Osteocyte (in vitro differentiated cells): ENCODE data around the gene TPMT. TPM values are rescaled to one million over a fixed set of nuclear protein-coding genes. Genes with fewer than 3 reads are reported as not detected.

Experiments used
- DNase-seq: peaks from one replicate; pipeline ENCODE4 v3.0.0; 2021; ENCODE audit warnings: mixed read lengths; ENCODE audit not compliant: unreplicated experiment; ENCODE audit errors: extremely low spot score
- H3K27ac Mint-ChIP-seq: one replicate; pipeline ENCODE4 v1.8.0; 2021; ENCODE audit warnings: mild to moderate bottlenecking, mixed read lengths; ENCODE audit not compliant: unreplicated experiment
- H3K27me3 Mint-ChIP-seq: one replicate; pipeline ENCODE4 v1.8.0; 2021; ENCODE audit warnings: mixed read lengths; ENCODE audit not compliant: unreplicated experiment
- H3K36me3 Mint-ChIP-seq: one replicate; pipeline ENCODE4 v1.8.0; 2021; ENCODE audit warnings: mixed read lengths; ENCODE audit not compliant: unreplicated experiment
- H3K4me1 Mint-ChIP-seq: one replicate; pipeline ENCODE4 v1.8.0; 2021; ENCODE audit warnings: mixed read lengths; ENCODE audit not compliant: unreplicated experiment
- H3K4me3 Mint-ChIP-seq: one replicate; pipeline ENCODE4 v1.8.0; 2021; ENCODE audit warnings: mild to moderate bottlenecking, moderate library complexity, mixed read lengths; ENCODE audit not compliant: unreplicated experiment
- H3K9me3 Mint-ChIP-seq: one replicate; pipeline ENCODE4 v1.8.0; 2021; ENCODE audit warnings: mixed read lengths; ENCODE audit not compliant: unreplicated experiment
- CTCF ChIP-seq: fragments of 200-600 bp; sonication (generic); IDR thresholded peaks from 2 replicates; pipeline ENCODE4 v1.5.0; 2021; ENCODE audit warnings: antibody characterized with exemption, mild to moderate bottlenecking, moderate library complexity
- total RNA-seq: library from RNA; stranded (reverse); gene quantifications from 2 replicates; pipeline ENCODE4 v1.2.1, GENCODE V29; 2021

TPMT gene
- total RNA-seq, 1 donor from 2014 or later, result 5.1 TPM

- DNase-seq, result no peak
- no peaks in the 10 kb centered on the region for H3K9me3 Mint-ChIP-seq
- no peak overlapping the region for H3K4me3 Mint-ChIP-seq
- no peak overlapping the region for H3K27ac Mint-ChIP-seq
- TF ChIP-seq CTCF, result no peak
- H3K4me1 Mint-ChIP-seq, result peaks cover 7% of the 10 kb centered on the region
- H3K27me3 Mint-ChIP-seq, result no peaks in the 10 kb centered on the region
- H3K36me3 Mint-ChIP-seq, result peaks cover 24% of the 10 kb centered on the region
These were observed 13.4 kb upstream of the TPMT start for GRCh38 chr6:18168264-18168663.

DNA sequence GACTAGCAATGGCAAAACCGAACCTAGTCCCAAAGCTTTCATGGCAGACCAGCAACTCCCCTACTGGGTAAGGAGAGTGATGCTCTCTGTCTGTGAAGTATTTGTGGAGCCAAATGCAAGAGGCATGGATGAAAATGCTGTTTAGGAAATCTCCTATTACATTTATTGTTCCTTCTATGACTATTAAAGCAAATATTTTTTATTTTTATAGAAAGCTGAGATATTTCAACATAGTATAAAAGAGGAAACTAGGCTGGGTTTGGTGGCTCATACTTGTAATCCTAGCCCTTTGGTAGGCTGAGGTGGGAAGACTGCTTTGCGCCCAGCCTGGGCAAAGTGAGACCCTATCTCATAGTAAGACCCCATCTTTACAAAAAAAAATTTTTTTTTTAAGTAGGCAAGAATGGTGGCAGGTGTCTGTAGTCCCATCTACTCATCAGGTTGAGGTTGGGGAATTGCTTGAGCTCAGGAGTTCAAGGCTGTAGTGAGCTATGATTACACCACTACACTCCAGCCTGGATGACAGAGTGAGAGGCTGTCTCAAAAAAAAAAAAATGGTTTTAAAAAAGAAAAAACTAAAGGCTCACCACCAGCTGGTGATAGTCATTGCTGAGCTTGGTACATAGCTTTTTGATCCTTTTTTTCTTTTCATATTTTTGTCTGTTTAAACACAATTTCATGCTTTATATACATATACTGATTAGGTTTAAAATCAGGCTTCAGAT lies 11.6 kb upstream of the TPMT start:
- Mint-ChIP-seq H3K9me3 (no peaks in the 10 kb centered on the region), H3K27me3 (no peaks in the 10 kb centered on the region), H3K4me3 (no peak overlapping the region), H3K27ac (no peak overlapping the region), H3K4me1 (peaks cover 7% of the 10 kb centered on the region), H3K36me3 (peaks cover 34% of the 10 kb centered on the region)
- no peak for DNase-seq
- TF ChIP-seq CTCF, result no peak

- DNase-seq, result no peak
- H3K27ac Mint-ChIP-seq, result no peak overlapping the region
These were observed 10.9 kb upstream of the TPMT start for GRCh38 chr6:18165751-18166150.

GRCh38 chr6:18162401-18162800 lies 7.5 kb upstream of the TPMT start:
- Mint-ChIP-seq H3K27ac (no peak overlapping the region), H3K9me3 (no peaks in the 10 kb centered on the region)

More at GRCh38 chr6:18165751-18166150, 10.9 kb upstream of the TPMT start:
- no peak overlapping the region for H3K4me3 Mint-ChIP-seq
- no peaks in the 10 kb centered on the region for H3K27me3 Mint-ChIP-seq
- no peaks in the 10 kb centered on the region for H3K9me3 Mint-ChIP-seq
- peaks cover 37% of the 10 kb centered on the region for H3K36me3 Mint-ChIP-seq
- peaks cover 7% of the 10 kb centered on the region for H3K4me1 Mint-ChIP-seq
- no peak for TF ChIP-seq CTCF

More at GRCh38 chr6:18162401-18162800, 7.5 kb upstream of the TPMT start:
- Mint-ChIP-seq H3K36me3 (peaks cover 34% of the 10 kb centered on the region), H3K4me3 (no peak overlapping the region), H3K4me1 (peaks cover 7% of the 10 kb centered on the region), H3K27me3 (no peaks in the 10 kb centered on the region)
- no peak for DNase-seq
- no peak for TF ChIP-seq CTCF
